SK-N-SH (cell line): ENCODE results near the gene CNST.

Experiments
- CHD2 ChIP-seq: fragments of 150-350 bp; IDR thresholded peaks from 2 replicates; pipeline ENCODE4 v1.6.1; 2018; ENCODE audit warnings: low read length; ENCODE audit not compliant: partially characterized antibody
- CTCF ChIP-seq: fragments of 200-600 bp; sonication (generic); IDR thresholded peaks from 2 replicates; pipeline ENCODE4 v1.6.1; 2017; ENCODE audit warnings: antibody characterized with exemption, mild to moderate bottlenecking, moderate library complexity
- GATA2 ChIP-seq: sonication (generic); formaldehyde crosslinking; IDR thresholded peaks from 2 replicates; pipeline ENCODE4 v1.5.0; 2020; ENCODE audit warnings: mild to moderate bottlenecking, missing genetic modification reagents
- POLR2AphosphoS5 ChIP-seq: IDR thresholded peaks from 2 replicates; pipeline ENCODE4 v1.6.1; 2012; ENCODE audit warnings: low read depth, low read length
- RAD21 ChIP-seq: IDR thresholded peaks from 2 replicates; pipeline ENCODE4 v1.6.1; 2012; ENCODE audit warnings: mild to moderate bottlenecking, low read length
- RCOR1 ChIP-seq: fragments of 150-350 bp; IDR thresholded peaks from 2 replicates; pipeline ENCODE4 v1.6.1; 2017; ENCODE audit warnings: antibody characterized with exemption, low read length
- RXRA ChIP-seq: IDR thresholded peaks from 2 replicates; pipeline ENCODE4 v1.4.0; 2012; ENCODE audit warnings: low read depth, mild to moderate bottlenecking, borderline replicate concordance
- SIN3A ChIP-seq: IDR thresholded peaks from 2 replicates; pipeline ENCODE4 v1.6.1; 2012; ENCODE audit warnings: low read depth, mild to moderate bottlenecking, low read length, moderate library complexity, borderline replicate concordance
- SMC3 ChIP-seq: IDR thresholded peaks from 2 replicates; pipeline ENCODE4 v1.6.1; 2012; ENCODE audit warnings: low read depth, low read length, improper control_type of control experiment
- TEAD4 ChIP-seq: IDR thresholded peaks from 2 replicates; pipeline ENCODE4 v1.4.0; 2012; ENCODE audit warnings: mild to moderate bottlenecking, borderline replicate concordance; ENCODE audit not compliant: insufficient read depth
- TF ChIP-seq, protein P1 (sequence below): IDR thresholded peaks from 2 replicates; pipeline ENCODE4 v1.4.0; 2012; ENCODE audit warnings: low read depth, borderline replicate concordance

GRCh38 chr1:246705368-246705767, 139.1 kb downstream of the CNST start:
- no peak for TF ChIP-seq CTCF
- TF ChIP-seq TEAD4 = peak; percentile 68
- no peak for TF ChIP-seq SMC3
- TF ChIP-seq RCOR1 = no peak
- TF ChIP-seq CHD2 = no peak
- TF ChIP-seq POLR2AphosphoS5 = peak; percentile 37; the same call in 1 of the 2 replicates
- TF ChIP-seq, protein P1, sequence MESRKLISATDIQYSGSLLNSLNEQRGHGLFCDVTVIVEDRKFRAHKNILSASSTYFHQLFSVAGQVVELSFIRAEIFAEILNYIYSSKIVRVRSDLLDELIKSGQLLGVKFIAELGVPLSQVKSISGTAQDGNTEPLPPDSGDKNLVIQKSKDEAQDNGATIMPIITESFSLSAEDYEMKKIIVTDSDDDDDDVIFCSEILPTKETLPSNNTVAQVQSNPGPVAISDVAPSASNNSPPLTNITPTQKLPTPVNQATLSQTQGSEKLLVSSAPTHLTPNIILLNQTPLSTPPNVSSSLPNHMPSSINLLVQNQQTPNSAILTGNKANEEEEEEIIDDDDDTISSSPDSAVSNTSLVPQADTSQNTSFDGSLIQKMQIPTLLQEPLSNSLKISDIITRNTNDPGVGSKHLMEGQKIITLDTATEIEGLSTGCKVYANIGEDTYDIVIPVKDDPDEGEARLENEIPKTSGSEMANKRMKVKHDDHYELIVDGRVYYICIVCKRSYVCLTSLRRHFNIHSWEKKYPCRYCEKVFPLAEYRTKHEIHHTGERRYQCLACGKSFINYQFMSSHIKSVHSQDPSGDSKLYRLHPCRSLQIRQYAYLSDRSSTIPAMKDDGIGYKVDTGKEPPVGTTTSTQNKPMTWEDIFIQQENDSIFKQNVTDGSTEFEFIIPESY = no peak
- no peak for TF ChIP-seq RAD21
- TF ChIP-seq RXRA = no peak
- TF ChIP-seq SIN3A = no peak
- no peak for TF ChIP-seq GATA2
